B cell (primary cell): ENCODE data around the gene SPTBN1.

ENCODE experiments used
- CTCF ChIP-seq: fragments of 200-600 bp; IDR thresholded peaks from one replicate; pipeline ENCODE4 v1.8.0; 2022; ENCODE audit warnings: antibody characterized with exemption, mild to moderate bottlenecking
- EZH2 ChIP-seq: IDR thresholded peaks from 2 replicates; pipeline ENCODE4 v1.6.1; 2012; ENCODE audit warnings: borderline replicate concordance, low read depth, mild to moderate bottlenecking, moderate library complexity, low read length; ENCODE audit not compliant: insufficient read depth, poor library complexity, severe bottlenecking

GRCh38 chr2:54479424-54479823, 23.3 kb downstream of the SPTBN1 start:
- TF ChIP-seq CTCF (no peak), EZH2 (no peak)
